MCF 10A (cell line): Measurements from ENCODE around the gene MCTP2. TPM values are rescaled to one million over a fixed set of nuclear protein-coding genes. Genes with fewer than 3 reads are reported as not detected.
A peak's percentile ranks its signal among the peaks of the same experiment; 100 is the strongest.

Experiments
- BruUV-seq: library from RNA; stranded (reverse); fragments of 400-500 nt; replicated peaks from 2 replicates; lab custom pipeline; 2021; lab: Mats Ljungman, UMichigan
- CTCF ChIA-PET: fragments of 300-600 bp; sonication (Branson Sonifier 250); formaldehyde crosslinking; extraction: SDS; loops from one replicate; lab custom pipeline; 2021; ENCODE audit warnings: antibody characterized with exemption, inconsistent platforms; lab: Yijun Ruan, JAX
- POLR2A ChIA-PET: fragments of 300-600, 350-650 bp; sonication (Branson Sonifier 250); formaldehyde crosslinking; extraction: SDS; loops from one replicate; lab custom pipeline; 2020; ENCODE audit warnings: antibody characterized with exemption, inconsistent platforms; lab: Yijun Ruan, JAX
- DNase-seq: peaks from one replicate; pipeline ENCODE4 v3.0.0-alpha.2; 2018; ENCODE audit not compliant: unreplicated experiment
- H3K27ac Mint-ChIP-seq: one replicate; pipeline ENCODE4 v1.8.0; 2022; ENCODE audit warnings: mild to moderate bottlenecking, low read depth, mixed read lengths; ENCODE audit not compliant: unreplicated experiment
- H3K27me3 Mint-ChIP-seq: one replicate; pipeline ENCODE4 v1.8.0; 2022; ENCODE audit warnings: mixed read lengths; ENCODE audit not compliant: insufficient read depth, unreplicated experiment
- H3K36me3 Mint-ChIP-seq: one replicate; pipeline ENCODE4 v1.8.0; 2022; ENCODE audit warnings: mild to moderate bottlenecking, moderate library complexity, mixed read lengths; ENCODE audit not compliant: insufficient read depth, unreplicated experiment
- H3K4me1 Mint-ChIP-seq: one replicate; pipeline ENCODE4 v1.8.0; 2022; ENCODE audit warnings: mixed read lengths; ENCODE audit not compliant: insufficient read depth, unreplicated experiment
- H3K4me3 Mint-ChIP-seq: one replicate; pipeline ENCODE4 v1.8.0; 2022; ENCODE audit warnings: mild to moderate bottlenecking, moderate library complexity, mixed read lengths; ENCODE audit not compliant: unreplicated experiment
- H3K9me3 Mint-ChIP-seq: one replicate; pipeline ENCODE4 v1.8.0; 2022; ENCODE audit warnings: mixed read lengths; ENCODE audit not compliant: unreplicated experiment
- CTCF ChIP-seq: fragments of 200-600 bp; IDR thresholded peaks from one replicate; pipeline ENCODE4 v1.8.0; 2022; ENCODE audit warnings: antibody characterized with exemption, mild to moderate bottlenecking; ENCODE audit not compliant: unreplicated experiment
- intact Hi-C: fragments of 100-400 bp; cut with micrococcal nuclease; formaldehyde crosslinking; loops from 2 replicates; pipeline ENCODE4 v1.14.1; 2022
- total RNA-seq: library from RNA; stranded (reverse); gene quantifications from 2 replicates; pipeline ENCODE4 v1.2.3, GENCODE V29; 2022

The MCTP2 gene
- total RNA-seq, 1 experiment from 2014 or later, result 25.7 TPM

DNA sequence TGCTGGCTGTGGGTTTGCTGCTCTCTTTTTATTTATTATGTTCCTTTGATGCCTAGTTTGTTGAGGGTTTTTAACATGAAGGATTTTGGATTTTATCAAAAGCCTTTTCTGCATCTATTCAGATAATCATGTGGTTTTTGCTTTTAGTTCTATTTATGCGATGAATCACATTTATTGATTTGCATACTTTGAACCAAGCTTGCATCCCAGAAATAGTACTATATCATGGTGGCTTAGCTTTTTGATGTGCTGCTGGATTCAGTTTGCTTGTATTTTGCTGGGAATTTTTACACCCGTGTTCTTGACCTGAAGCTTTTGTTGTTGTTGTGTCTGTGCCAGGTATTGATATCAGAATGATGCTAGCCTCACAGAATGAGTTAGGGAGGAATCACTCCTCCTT, 48.4 kb downstream of the MCTP2 start:
- Mint-ChIP-seq H3K9me3 (no peaks in the 10 kb centered on the region), H3K4me1 (peaks cover 30% of the 10 kb centered on the region), H3K27me3 (no peaks in the 10 kb centered on the region), H3K4me3 (no peak overlapping the region), H3K27ac (no peak overlapping the region), H3K36me3 (no peaks in the 10 kb centered on the region)
- BruUV-seq, result no TSS peak
- no peak for TF ChIP-seq CTCF
- intact Hi-C loops, result no loop called here
- CTCF ChIA-PET, result no interaction called here
- DNase-seq, result no peak
- POLR2A ChIA-PET, result no interaction called here

GRCh38 chr15:94280301-94280700, 48.9 kb downstream of the MCTP2 start:
- peaks cover 30% of the 10 kb centered on the region for H3K4me1 Mint-ChIP-seq
- BruUV-seq, result no TSS peak
- peaks cover 4% of the 10 kb centered on the region for H3K36me3 Mint-ChIP-seq
- H3K27me3 Mint-ChIP-seq, result no peaks in the 10 kb centered on the region
- no peaks in the 10 kb centered on the region for H3K9me3 Mint-ChIP-seq
- POLR2A ChIA-PET, result no interaction called here
- H3K4me3 Mint-ChIP-seq, result no peak overlapping the region
- intact Hi-C loops, result no loop called here
- CTCF ChIA-PET, result no interaction called here
- DNase-seq, result no peak
- TF ChIP-seq CTCF, result no peak
- H3K27ac Mint-ChIP-seq, result no peak overlapping the region

GRCh38 chr15:94282269-94283250, 51.2 kb downstream of the MCTP2 start:
- TF ChIP-seq CTCF, result no peak
- Mint-ChIP-seq H3K27ac (peak overlapping the region; percentile 43), H3K4me3 (no peak overlapping the region), H3K36me3 (peaks cover 8% of the 10 kb centered on the region), H3K4me1 (peaks cover 30% of the 10 kb centered on the region), H3K9me3 (no peaks in the 10 kb centered on the region), H3K27me3 (no peaks in the 10 kb centered on the region)
- intact Hi-C loops, result no loop called here
- DNase-seq, result peak; percentile 70
- ChIA-PET CTCF (interaction anchor here (0.9 to 4.9 kb wide), 3 partner anchors 39 to 48 kb away, joined by 3 to 19 read pairs (median 3); no protein-coding TSS in a partner anchor), POLR2A (interaction anchor here (0.6 to 1.8 kb wide), 8 partner anchors 16 to 213 kb away, joined by 3 to 7 read pairs (median 4); partner anchors contain the start of gene MCTP2)
- BruUV-seq, result no TSS peak

DNA sequence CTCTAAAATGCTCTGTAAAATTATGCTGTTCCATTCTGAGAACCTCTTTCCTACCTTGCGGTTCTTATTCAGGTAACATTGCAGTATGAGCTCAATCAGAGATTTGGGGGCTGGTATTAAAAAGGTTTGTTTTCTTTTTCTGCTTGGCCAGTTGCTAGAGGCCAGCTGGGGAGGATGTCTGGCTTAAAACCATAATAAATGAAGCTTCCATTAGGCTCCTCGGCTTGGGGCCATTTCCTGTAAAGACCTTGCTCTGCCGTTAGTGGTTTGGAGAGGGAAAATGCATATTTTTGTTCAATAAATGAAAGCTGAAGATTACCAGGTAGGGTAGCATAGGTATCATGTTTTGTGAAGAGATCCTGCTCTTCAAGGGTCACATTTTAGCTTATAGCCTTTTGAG, 55.2 kb downstream of the MCTP2 start:
- CTCF ChIA-PET, result interaction anchor here (0.5 to 0.8 kb wide), 3 partner anchors 11 to 401 kb away, joined by 3 read pairs; no protein-coding TSS in a partner anchor
- peaks cover 16% of the 10 kb centered on the region for H3K9me3 Mint-ChIP-seq

More for the DNA sequence above, 55.2 kb downstream of the MCTP2 start:
- Mint-ChIP-seq H3K4me1 (peaks cover 13% of the 10 kb centered on the region), H3K27me3 (no peaks in the 10 kb centered on the region), H3K27ac (no peak overlapping the region), H3K4me3 (no peak overlapping the region), H3K36me3 (peaks cover 14% of the 10 kb centered on the region)
- no peak for TF ChIP-seq CTCF
- no TSS peak for BruUV-seq
- POLR2A ChIA-PET, result interaction anchor here (0.6 to 1.0 kb wide), 3 partner anchors 9 to 12 kb away, joined by 3 read pairs; no protein-coding TSS in a partner anchor
- DNase-seq, result no peak
- intact Hi-C loops, result no loop called here
